OCI-M2 (cell line): Measurements from ENCODE around the gene AK9.
"Not testable (repeated sequence)": the region's sequence is repeated elsewhere in the genome, so short reads cannot be mapped to it uniquely, and the experiment has no call there.

Source experiments
- DNase-seq: peaks from one replicate; lab custom pipeline; 2025; ENCODE audit not compliant: unreplicated experiment; lab: John Stamatoyannopoulos, UW

The AK9 gene

DNA sequence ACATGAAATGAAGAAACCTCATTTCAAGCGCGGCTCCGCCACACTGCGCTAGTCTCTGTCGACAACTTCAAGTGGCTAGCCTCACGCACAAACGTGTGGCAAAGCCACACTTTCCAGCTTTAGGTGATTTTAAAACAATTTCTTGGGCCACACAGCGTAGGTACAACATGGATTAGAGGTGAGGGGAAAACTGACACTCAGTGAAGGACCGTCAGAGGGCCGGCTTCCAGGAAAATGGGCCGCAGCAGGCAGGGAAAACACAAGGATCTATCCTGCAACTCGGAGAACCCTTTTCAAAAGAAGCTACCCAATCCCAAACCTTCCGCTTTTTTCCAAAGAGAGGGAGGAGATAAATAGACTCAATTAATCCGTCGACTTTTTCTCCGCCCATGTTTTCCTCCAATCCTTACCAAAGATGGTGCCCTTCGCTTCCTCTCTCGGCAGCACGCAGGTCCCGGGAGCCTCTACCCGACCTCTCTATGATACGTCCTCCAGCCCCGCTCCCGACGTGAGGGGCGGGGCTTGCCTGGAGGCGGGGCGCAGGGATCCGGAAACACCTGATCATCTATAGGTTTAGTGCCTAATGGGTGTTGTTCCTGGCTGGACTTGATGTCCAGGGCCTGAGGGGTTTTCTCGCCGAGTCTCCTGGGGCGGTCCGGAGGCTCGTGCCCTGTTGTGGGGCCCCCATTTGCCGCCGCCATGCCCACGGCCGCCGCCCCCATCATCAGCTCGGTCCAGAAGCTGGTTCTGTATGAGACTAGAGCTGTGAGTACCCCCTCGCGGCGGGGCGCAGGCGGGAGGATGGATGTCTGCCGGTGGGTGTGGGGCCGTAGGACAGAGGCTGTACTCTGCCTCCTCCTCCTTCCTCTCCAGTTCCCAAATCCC lies at the start of gene AK9, which contains the start of gene FIG4:
Gene AK9, minus strand, starts transcription at position 466 of the 885 bp plus-strand sequence. CDS start 15,457 bp downstream, outside the sequence.
Gene FIG4, plus strand, starts transcription at position 560 of the 885 bp plus-strand sequence. Its CDS starts 140 bp downstream, at position 700.
- DNase-seq = peak; percentile 73

DNA sequence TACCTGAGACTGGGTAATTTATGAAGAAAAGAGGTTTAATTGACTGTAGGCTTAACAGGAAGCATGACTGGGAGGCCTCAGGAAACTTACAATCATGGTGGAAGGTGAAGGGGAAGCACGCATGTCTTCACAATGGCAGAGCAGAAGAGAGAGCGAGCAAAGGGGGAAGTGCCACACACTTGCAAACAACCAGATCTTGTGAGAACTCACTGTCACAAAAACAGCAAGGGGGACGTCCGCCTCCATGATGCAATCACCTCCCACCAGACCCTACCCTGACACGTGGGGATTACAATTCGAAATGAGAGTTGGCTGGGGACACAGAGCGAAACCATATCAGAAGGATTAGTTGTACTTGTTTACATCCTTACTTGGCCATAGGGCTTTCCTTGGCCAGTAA lies 49.8 kb upstream of the AK9 start:
- no peak for DNase-seq

- no peak for DNase-seq
Measured at GRCh38 chr6:109739686-109740085, 48.7 kb upstream of the AK9 start.

DNA sequence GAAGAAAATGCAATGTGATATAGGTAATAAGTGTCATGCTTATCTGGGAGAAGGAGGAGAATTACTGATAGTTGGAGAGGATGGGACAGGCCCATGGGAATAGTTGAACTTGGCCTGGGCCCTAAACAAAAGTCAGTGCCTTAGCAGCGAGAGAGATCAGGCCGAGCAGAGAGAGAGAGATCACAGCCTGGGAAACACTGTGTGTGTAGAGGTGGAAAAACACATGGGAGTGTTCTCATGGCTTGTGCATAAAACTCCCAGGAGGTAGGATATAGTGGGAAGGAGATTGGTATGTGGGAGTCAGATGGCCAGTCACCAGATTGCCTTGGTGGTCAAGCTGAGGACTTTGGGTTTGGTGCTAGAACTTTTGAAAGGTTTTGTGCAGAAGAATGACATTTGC lies 47.7 kb upstream of the AK9 start:
- no peak for DNase-seq

DNA sequence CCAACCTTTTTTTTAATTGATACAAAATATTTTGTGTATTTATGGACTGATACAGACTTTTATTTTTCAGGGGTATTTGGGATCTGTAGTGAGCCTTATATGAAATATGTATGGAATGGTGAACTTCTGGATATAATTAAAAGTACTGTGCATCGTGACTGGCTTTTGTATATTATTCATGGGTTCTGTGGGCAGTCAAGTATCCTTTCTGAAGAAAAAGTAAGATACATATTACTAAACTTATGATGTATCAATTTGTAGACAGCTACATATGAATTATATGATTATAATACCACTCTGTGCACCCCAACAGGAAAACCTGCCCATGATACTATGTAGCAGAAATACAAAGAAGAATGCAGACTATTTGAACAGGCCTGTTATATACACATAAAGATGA lies 47.3 kb upstream of the AK9 start:
- DNase-seq = no peak

DNA sequence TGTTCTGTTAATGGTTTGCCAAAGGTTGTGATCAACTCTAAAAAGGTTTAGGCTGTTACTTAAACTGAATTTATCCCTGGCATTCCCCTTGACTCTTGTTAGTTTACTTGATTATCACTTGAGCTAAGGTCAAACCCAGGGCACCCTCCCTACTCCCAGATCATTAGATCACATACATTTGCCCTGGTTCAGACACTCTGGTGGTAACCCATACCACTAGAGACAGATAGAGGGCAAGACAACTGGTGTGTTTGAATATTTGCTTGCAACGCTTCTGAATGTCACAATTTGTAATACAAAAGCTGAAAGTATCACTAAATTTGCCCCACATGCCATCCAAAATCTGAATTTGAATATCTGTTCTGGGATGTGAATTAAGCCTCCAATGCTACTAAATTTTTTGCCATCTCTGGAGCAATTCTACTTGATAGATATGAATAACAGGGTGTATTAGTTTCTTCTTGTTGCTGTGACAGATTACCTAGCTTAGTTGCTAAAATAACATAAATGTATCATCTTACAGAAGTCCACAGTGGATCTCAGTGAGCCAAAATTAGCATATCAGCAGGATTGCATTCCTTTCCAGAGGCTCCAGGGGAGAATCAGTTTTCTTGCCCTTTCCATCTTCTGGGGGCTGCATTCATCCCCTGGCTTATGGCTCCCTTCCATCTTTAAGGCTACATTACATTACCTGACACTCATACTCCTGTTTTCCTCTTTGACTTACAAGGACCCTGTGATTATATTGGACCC lies 45.4 kb upstream of the AK9 start:
- DNase-seq = no peak

- not testable (repeated sequence) for DNase-seq
Measured at GRCh38 chr6:109725250-109725649, 34.2 kb upstream of the AK9 start.

GRCh38 chr6:109722564-109723254 lies 31.7 kb upstream of the AK9 start:
- no peak for DNase-seq

- DNase-seq = no peak
Measured at GRCh38 chr6:109722011-109722410, 31.0 kb upstream of the AK9 start.

- DNase-seq = no peak
Measured at GRCh38 chr6:109720311-109720710, 29.3 kb upstream of the AK9 start.

DNA sequence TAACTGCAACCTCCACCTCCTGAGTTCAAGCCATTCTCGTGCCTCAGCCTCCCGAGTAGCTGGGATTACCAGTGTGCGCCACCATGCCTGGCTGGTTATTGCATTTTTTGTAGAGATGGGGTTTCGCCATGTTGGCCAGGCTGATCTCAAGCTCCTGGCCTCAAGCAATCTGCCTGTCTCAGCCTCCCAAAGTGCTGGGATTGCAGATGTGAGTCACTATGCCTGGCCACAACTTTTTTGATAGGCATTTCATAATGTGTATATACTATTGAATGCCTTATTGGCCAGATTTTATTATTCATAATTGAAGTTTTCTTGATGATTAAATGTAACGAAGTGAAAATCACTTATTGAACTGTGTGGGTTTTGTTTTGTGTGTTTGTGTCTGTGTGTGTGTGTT lies 28.0 kb upstream of the AK9 start:
- DNase-seq = no peak

GRCh38 chr6:109717971-109718370 lies 27.0 kb upstream of the AK9 start:
- DNase-seq = no peak

- DNase-seq = no peak
Measured at GRCh38 chr6:109715616-109716015, 24.6 kb upstream of the AK9 start.

- DNase-seq = no peak
Measured at GRCh38 chr6:109714611-109715010, 23.6 kb upstream of the AK9 start.

DNA sequence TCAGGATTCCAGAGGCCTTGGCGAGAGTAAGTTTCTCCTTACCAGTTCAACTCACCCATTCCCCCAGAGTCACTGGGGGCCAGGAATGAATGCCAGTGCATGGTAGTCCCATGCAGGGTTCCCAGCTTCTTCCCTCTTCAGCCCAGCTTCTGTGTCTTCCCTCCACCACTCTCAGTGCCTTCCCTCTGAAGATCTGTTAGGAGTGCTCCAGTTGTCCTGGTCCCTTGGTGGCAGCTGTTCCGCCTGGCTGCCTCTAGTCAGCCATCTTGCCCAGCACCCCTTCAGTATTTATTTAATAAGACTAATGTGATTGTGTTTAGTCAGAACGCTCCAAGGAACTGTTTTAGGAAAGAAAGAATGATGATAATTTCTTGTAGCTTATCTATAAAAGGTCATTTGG lies 23.2 kb upstream of the AK9 start:
- DNase-seq = no peak

GRCh38 chr6:109713097-109713496 lies 22.1 kb upstream of the AK9 start:
- no peak for DNase-seq

- DNase-seq = not testable (repeated sequence)
Measured at GRCh38 chr6:109708099-109708498, 17.1 kb upstream of the AK9 start.

GRCh38 chr6:109706513-109706912 lies 15.5 kb upstream of the AK9 start:
- DNase-seq = no peak

DNA sequence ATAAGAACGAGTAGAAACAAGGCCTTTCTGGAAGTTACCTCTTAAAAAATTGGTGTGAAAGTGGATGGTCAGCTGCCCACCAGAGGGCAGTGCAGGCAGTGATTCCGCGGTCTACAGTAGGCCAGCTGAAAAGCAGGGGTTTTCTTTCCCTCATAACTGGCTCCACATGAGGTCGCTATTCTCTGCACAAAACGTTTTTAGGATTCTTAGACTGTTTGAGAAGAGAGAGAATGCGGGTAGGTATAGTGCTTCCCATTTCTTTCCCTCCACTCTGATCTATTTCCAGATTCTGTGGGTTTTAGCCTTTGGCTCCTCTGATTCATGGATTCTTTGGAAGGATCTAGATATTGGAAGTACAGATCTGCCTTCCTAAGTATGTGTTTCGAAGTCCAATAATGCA lies 14.3 kb upstream of the AK9 start:
- peak; percentile 82 for DNase-seq

GRCh38 chr6:109702791-109703190 lies 11.8 kb upstream of the AK9 start:
- DNase-seq = no peak

DNA sequence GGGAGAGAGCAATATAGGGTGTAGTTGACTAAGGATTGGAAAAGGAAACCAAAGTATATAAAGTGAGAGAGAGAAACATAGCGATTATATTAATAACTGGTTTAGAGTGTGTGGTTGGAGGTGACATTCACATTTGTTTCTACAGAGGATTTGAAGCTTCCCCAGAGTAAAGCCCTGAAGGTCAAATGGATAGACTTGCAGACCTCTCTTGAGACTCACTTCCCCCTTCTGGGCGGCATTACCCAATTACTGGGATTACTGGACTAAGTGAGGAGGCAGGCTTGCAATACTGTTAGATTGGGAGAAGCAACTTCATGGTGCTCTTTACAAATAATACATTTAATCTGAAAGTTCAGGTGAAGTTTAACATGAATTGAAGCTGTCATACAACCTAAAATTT lies 10.8 kb upstream of the AK9 start:
- DNase-seq = no peak
